ENCODE results near the gene SLC16A3. TPM values are rescaled to one million over a fixed set of nuclear protein-coding genes. Genes with fewer than 3 reads are reported as not detected.
A peak's percentile ranks its signal among the peaks of the same experiment; 100 is the strongest.

Gene SLC16A3
- total and polyA plus RNA-seq, 9 of the 15 experiments (the other 6 are each of a cell fraction or from before 2014, with no cell fraction given) = 0.11 to 5.4 (median 1.2) TPM; not detected in 2

DNA sequence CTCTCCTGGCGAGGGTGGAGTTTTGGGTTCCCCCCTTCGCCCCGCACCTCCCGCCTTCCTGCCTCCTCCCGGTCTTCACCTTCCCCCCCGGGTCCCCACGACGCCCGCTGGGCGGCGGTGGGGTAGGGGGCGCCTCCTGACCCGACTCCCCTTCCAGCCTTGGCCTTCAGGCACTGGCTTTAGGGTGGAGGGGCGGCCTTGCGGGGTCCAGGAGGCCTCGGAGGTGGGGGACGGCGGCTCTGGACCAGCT lies 2.4 kb downstream of the SLC16A3 start (continued):
- peak in 1 of 2 experiments; percentile 44; a peak in 2 of 4 replicates for TF ChIP-seq MAZ (CRISPR knock-in tag; conservative IDR thresholded peaks at IDR 0.05 in 1 of 2, IDR thresholded peaks at IDR 0.05 in 1 of 2)
- TF ChIP-seq NONO (IDR thresholded peaks at IDR 0.05; ENCODE audit: low read depth in 2 of 2, low read length in 1 of 2) = peak in 1 of 2 experiments; percentile 66; a peak in 2 of 4 replicates
- TF ChIP-seq CCAR2 (IDR thresholded peaks at IDR 0.05; ENCODE audit: low read depth, low read length) = no peak
- no peak for TF ChIP-seq IRF2 (CRISPR knock-in tag; IDR thresholded peaks at IDR 0.05)
- TF ChIP-seq, protein P1, sequence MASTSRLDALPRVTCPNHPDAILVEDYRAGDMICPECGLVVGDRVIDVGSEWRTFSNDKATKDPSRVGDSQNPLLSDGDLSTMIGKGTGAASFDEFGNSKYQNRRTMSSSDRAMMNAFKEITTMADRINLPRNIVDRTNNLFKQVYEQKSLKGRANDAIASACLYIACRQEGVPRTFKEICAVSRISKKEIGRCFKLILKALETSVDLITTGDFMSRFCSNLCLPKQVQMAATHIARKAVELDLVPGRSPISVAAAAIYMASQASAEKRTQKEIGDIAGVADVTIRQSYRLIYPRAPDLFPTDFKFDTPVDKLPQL (IDR thresholded peaks at IDR 0.05; ENCODE audit: extremely low read depth, insufficient read length) = no peak
- TF ChIP-seq ELF4 (CRISPR knock-in tag; IDR thresholded peaks at IDR 0.05) = 0 out of 2 replicates have a peak, but pooled peaks have one; percentile 7
- TF ChIP-seq ZNF384 (IDR thresholded peaks at IDR 0.05; ENCODE audit: low read depth, low read length) = no peak
- no peak for TF ChIP-seq GABPB2 (CRISPR knock-in tag; conservative IDR thresholded peaks at IDR 0.05)
- TF ChIP-seq FOSL1 (tag; conservative IDR thresholded peaks at IDR 0.05) = no peak
- TF ChIP-seq, protein P2, sequence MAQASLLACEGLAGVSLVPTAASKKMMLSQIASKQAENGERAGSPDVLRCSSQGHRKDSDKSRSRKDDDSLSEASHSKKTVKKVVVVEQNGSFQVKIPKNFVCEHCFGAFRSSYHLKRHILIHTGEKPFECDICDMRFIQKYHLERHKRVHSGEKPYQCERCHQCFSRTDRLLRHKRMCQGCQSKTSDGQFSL (CRISPR knock-in tag; IDR thresholded peaks at IDR 0.05) = peak; percentile 45; the same call in 1 of the 2 replicates
- TF ChIP-seq, protein P2 (tag; IDR thresholded peaks at IDR 0.05) = no peak
- no peak for TF ChIP-seq SOX6 (IDR thresholded peaks at IDR 0.05)
- no peak for TF ChIP-seq RFX7 (CRISPR knock-in tag; IDR thresholded peaks at IDR 0.05)
- TF ChIP-seq ZNF780A (CRISPR knock-in tag; IDR thresholded peaks at IDR 0.05) = no peak
